NCI-H2029 treated with DMSO at 0.1 percent for 48 hours (cell line): Measurements from ENCODE around the gene ARHGAP26.
A peak's percentile ranks its signal among the peaks of the same experiment; 100 is the strongest.

Experiments used
- DNase-seq: peaks from one replicate; lab custom pipeline; 2025; lab: John Stamatoyannopoulos, UW

Gene ARHGAP26

GRCh38 chr5:143206196-143207053 is 436.2 kb downstream of the ARHGAP26 start:
- DNase-seq: no peak

- DNase-seq: no peak
These were observed 436.9 kb downstream of the ARHGAP26 start for GRCh38 chr5:143207058-143207457.

GRCh38 chr5:143207563-143208364 is 437.6 kb downstream of the ARHGAP26 start:
- no peak for DNase-seq

DNA sequence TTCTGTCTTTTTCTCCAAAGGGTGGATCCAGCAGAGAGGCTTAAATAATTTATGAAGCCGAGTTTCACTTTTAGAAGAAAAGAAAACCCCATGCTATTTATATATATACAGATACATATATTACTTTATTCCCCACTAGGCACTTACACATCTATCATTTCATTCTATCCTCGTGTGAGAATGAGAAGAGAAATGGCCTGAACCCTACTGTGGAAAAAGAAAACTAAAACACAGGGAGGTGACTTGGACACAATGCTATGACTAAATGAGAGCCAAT is 438.1 kb downstream of the ARHGAP26 start:
- DNase-seq: no peak

DNA sequence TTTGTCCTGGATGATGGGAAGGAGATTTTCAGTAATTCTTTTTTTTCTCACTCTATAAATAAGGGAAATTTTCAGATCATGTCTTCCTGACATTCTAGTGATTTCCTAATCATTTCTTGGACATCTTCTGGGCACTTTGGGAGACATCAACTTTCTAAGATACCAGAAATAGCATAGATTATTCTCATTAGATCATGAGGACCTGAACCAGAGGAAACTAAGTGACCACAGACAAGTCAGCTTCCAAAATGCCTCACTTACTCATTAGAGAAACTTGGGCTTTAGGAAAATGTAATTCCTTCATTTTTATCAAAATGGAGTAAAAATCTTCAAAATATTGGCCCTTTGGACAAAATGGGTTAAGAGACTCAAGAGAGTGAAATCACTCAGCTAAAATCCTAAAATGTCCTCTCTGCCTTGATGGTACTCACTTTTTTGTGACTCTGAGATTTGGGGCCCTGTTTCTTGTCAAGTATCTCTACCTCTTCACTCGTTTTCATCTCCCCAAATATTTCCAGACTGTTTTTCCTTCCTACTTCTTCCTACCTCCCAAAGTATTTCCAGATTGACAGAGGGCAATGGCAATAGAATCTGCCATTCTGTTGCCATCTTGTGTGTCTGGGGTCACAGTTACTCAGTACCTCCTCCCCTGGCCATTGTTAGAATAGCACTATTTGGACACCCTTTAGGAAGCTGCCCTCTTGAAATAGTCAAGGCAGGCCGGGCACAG is 438.8 kb downstream of the ARHGAP26 start:
- DNase-seq: no peak

GRCh38 chr5:143209881-143210395 is 439.8 kb downstream of the ARHGAP26 start:
- no peak for DNase-seq

- no peak for DNase-seq
These were observed 440.4 kb downstream of the ARHGAP26 start for GRCh38 chr5:143210576-143210975.

- no peak for DNase-seq
These were observed 442.1 kb downstream of the ARHGAP26 start for GRCh38 chr5:143212261-143212660.

GRCh38 chr5:143213231-143213850 is 443.2 kb downstream of the ARHGAP26 start:
- DNase-seq: no peak

DNA sequence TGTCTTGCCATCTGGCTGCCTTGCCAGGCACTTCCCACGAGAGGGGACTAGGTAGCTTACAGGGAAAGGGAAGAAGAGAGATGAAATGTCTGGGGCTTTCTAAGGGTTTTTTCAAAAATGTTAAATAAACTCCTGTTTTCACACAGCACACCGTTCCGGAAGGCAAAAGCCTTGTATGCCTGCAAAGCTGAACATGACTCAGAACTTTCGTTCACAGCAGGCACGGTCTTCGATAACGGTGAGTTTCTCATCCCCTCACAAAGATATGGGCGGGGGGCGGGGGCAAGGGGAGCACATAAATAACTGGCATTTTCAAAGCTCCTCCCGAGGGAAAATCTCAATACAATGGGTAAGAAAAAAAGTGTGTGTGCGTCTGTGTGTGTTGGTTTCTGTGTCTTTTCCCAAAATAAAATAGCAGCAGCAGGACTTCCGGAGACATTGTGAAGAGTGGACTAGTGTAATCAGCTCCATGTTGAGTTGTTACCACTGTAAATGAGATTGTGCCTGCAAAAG is 443.7 kb downstream of the ARHGAP26 start:
- DNase-seq: no peak

GRCh38 chr5:143214458-143214857 is 444.3 kb downstream of the ARHGAP26 start:
- no peak for DNase-seq

DNA sequence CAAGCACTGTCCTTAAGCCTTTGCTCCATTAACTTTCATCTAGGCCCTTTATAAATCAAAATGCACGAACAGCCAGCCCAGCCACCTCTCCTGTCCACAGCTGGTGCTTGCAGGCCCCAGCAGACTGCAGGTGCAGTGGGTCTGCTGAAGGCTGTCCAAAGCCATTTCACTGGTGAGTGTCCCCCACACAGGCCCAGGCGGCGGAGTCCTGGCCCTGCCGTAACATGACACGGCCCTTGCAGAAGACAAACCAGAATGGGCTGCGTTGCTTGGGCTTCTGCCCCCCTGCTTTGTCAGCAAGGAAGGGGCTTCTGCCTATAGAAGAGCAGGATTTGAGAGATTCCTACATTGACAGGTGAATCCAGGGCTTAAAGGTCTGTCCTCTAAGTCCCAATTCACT is 444.7 kb downstream of the ARHGAP26 start:
- no peak for DNase-seq

DNA sequence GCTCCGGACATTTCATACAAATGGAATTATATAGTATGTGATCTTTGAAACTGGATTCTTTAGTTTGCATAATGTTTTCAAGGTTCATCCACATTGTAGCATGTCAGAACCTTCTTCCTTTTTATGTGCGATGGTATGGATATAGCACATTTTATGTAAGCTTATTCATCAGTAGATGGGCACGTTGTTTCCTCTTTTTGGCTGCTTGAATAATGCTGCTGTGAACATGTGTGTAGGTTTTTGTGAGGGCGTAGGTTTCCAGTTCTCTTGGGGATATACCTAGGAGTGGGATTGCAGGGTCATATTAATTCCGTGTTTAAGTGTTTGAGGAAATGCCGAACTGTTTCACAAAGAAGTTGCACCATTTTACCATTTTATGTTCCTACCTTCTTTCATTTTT is 445.5 kb downstream of the ARHGAP26 start:
- DNase-seq: no peak

DNA sequence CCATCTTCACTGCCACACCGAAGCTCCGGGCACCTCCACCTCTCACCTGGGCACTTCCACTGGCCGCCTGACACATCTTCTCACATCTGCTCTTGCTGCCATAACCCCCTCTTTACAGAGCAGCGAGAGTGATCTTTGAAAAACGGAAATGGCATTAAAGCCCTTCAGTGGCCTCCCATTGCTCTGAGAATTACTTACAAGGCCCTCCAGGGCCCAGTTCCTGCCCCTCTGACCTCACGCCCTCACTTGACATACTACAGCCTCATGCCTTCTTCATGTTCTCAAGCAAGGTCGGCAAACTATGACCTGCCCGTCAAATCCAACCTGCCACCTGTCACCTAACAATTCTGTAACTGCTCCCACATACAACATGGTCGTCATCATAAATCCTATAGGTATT is 446.0 kb downstream of the ARHGAP26 start:
- DNase-seq: no peak

DNA sequence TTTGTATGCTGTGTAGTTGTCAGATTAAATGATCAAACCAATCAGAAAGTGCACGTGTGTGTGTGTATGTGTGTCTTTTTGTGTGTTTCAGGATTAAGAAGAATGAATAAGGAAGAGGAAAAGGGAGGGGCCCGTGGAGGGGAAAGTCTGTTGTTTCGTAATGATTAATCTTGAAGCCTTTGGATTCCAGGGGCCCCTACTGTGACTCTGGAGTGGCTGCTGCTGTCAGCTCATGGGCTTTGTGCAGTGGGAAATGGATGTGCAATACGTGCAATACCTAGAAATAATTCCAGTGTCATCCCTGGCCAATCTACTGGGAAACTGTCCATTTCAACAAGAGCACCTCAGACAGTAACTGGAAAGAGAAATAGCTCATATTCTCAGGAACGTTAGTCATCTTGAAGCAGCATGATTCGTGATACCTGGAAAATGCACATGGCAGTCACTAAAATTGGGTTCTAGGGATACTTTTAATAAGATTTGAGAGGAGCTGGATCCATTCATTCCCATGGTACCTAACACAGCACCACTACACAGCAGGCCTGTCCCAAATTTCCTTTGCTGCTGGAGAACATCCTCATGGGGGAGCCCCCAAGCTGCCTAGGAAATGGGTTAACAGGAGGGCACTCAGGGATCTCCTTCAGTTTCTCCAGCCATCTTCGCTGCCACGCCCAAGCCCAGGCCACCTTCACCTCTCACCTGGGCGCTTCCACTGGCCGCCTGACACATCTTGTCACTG is 447.1 kb downstream of the ARHGAP26 start:
- DNase-seq: no peak

DNA sequence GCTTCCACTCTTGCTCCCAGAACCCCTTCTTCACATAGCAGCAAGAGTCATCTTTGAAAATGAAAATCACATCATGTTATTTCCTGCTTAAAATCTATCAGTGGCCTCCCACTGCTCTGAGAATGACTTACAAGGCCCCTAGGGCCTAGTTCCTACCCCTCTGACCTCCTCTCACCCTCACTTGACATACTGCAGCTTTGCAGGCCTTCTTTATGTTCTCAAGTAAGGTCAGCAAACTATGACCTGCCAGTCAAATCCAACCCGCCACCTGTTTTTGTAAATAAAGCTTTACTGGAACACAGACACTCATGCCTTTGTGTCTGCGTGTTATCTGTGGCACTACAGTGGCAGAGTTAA is 447.6 kb downstream of the ARHGAP26 start:
- DNase-seq: no peak

GRCh38 chr5:143218517-143219170 is 448.5 kb downstream of the ARHGAP26 start:
- DNase-seq: peak; percentile 56

DNA sequence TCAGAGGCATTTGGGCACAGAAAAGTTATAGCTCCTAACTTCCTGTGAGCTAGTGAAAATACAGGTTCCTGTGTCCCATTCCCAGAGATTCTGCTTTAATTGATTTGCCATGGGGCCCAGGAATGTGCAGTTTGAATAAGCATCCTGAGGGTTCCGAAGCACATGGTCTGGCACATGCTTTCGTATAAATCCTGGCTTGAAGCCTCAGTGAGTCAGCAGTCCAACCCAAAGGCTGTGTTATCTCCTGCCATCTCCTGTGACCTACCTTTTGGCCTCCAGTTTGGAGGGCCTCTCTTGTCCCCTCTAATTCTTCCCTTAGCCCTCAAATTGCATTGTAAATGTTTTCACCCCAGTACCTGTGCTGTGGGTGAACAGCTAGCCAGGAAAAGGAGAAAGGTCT is 449.5 kb downstream of the ARHGAP26 start:
- no peak for DNase-seq

DNA sequence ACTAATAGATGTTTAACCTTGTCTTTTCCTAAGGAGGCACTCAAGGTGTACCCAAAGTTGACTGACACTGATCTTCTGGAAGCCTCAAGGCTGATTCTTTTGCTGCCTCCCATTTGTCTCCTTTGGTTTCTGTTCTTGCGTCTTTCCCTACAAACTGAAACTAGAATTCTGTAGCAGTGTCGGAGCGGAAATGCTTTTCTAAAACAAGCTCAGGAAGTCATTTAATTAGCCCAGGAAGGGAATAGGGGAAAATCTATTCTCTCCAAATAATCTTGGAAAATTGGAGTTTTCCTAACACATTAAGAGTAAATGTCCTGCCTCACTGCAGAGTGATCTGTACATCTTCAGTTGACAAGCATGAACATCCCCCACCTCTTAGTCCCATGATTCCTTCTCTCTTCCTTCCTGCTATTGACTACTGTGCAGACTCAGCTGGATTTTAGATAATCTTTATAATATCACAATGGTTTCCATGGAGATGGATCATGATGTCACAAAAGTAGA is 450.6 kb downstream of the ARHGAP26 start:
- no peak for DNase-seq
